Mesendoderm (in vitro differentiated cells): ENCODE results near the gene SOX12.
"Not testable (repeated sequence)": the region's sequence is repeated elsewhere in the genome, so short reads cannot be mapped to it uniquely, and the experiment has no call there.

Experiments
- DNase-seq: peaks from one replicate; pipeline ENCODE4 v3.0.0; 2013
- H2AK5ac ChIP-seq: 2 replicates; pipeline ENCODE4 v1.6.1; 2013; ENCODE audit warnings: low read length, inconsistent platforms
- H2BK120ac ChIP-seq: 2 replicates; pipeline ENCODE4 v1.6.1; 2013; ENCODE audit warnings: low read depth, mild to moderate bottlenecking, low read length, moderate library complexity, mixed read lengths
- H2BK15ac ChIP-seq: replicated peaks from 2 replicates; pipeline ENCODE4 v1.6.1; 2013; ENCODE audit warnings: low read depth, mild to moderate bottlenecking, moderate library complexity
- H2BK5ac ChIP-seq: 2 replicates; pipeline ENCODE4 v1.6.1; 2013; ENCODE audit warnings: low read length, inconsistent platforms
- H3K18ac ChIP-seq: 2 replicates; pipeline ENCODE4 v1.6.1; 2013; ENCODE audit warnings: mild to moderate bottlenecking, low read length, mixed read lengths
- H3K23ac ChIP-seq: one replicate; pipeline ENCODE4 v1.6.1; 2013; ENCODE audit warnings: low read length
- H3K27ac ChIP-seq: 2 replicates; pipeline ENCODE4 v1.5.1; 2013; ENCODE audit warnings: low read depth, mild to moderate bottlenecking, inconsistent platforms, low read length, moderate library complexity
- H3K27me3 ChIP-seq: 2 replicates; pipeline ENCODE4 v1.6.1; 2013; ENCODE audit warnings: low read length, control low read depth, mild to moderate bottlenecking, inconsistent platforms; ENCODE audit not compliant: insufficient read depth, poor library complexity
- H3K36me3 ChIP-seq: 2 replicates; pipeline ENCODE4 v1.6.1; 2013; ENCODE audit warnings: low read length, inconsistent platforms; ENCODE audit not compliant: control insufficient read depth, insufficient read depth
- H3K4ac ChIP-seq: one replicate; pipeline ENCODE4 v1.6.1; 2013; ENCODE audit warnings: low read depth, mild to moderate bottlenecking, low read length, moderate library complexity
- H3K4me1 ChIP-seq: 2 replicates; pipeline ENCODE4 v1.6.1; 2013; ENCODE audit warnings: low read depth, low read length, inconsistent platforms; ENCODE audit not compliant: control insufficient read depth
- H3K4me2 ChIP-seq: 2 replicates; pipeline ENCODE4 v1.6.1; 2013; ENCODE audit warnings: low read length
- H3K4me3 ChIP-seq: 2 replicates; pipeline ENCODE4 v1.5.1; 2013; ENCODE audit warnings: mild to moderate bottlenecking, low read length
- H3K56ac ChIP-seq: one replicate; pipeline ENCODE4 v1.6.1; 2013; ENCODE audit warnings: low read length
- H3K79me1 ChIP-seq: 2 replicates; pipeline ENCODE4 v1.6.1; 2013; ENCODE audit warnings: low read length, inconsistent platforms
- H3K79me2 ChIP-seq: 2 replicates; pipeline ENCODE4 v1.6.1; 2013; ENCODE audit warnings: mild to moderate bottlenecking, low read length; ENCODE audit not compliant: control insufficient read depth, insufficient read depth
- H3K9ac ChIP-seq: 2 replicates; pipeline ENCODE4 v1.6.1; 2013; ENCODE audit warnings: low read length, inconsistent platforms
- H4K5ac ChIP-seq: one replicate; pipeline ENCODE4 v1.6.1; 2013; ENCODE audit warnings: low read length
- H4K8ac ChIP-seq: one replicate; pipeline ENCODE4 v1.6.1; 2013; ENCODE audit warnings: low read depth, mild to moderate bottlenecking, control low read depth, low read length, moderate library complexity
- WGBS: extraction: QIAGEN DNeasy Blood & Tissue Kit; methylation state at CpG from one replicate; pipeline ENCODE4 v1.1.7; 2013; ENCODE audit warnings: low lambda C conversion rate, missing lambda C conversion rate; ENCODE audit not compliant: insufficient coverage; ENCODE audit errors: extremely low coverage; 5-methylcytosine and 5-hydroxymethylcytosine counted together

Gene SOX12

DNA sequence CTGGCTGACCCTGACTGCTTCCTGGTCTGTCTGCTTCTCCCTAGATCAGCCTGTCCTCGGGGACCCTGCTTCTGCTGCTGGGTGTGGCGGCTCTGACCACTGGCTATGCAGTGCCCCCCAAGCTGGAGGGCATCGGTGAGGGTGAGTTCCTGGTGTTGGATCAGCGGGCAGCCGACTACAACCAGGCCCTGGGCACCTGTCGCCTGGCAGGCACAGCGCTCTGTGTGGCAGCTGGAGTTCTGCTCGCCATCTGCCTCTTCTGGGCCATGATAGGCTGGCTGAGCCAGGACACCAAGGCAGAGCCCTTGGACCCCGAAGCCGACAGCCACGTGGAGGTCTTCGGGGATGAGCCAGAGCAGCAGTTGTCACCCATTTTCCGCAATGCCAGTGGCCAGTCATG lies 27.8 kb downstream of the SOX12 start:
- no peak overlapping the region for H2BK15ac ChIP-seq
- H3K27ac ChIP-seq = no peak overlapping the region
- no peak overlapping the region for H4K8ac ChIP-seq
- H3K9ac ChIP-seq = no peak overlapping the region
- no peak overlapping the region for H3K4ac ChIP-seq
- DNase-seq = no peak
- H2AK5ac ChIP-seq = no peak overlapping the region
- no peak overlapping the region for H2BK5ac ChIP-seq
- H3K36me3 ChIP-seq = no peaks in the 10 kb centered on the region
- H2BK120ac ChIP-seq = no peak overlapping the region
- H3K79me1 ChIP-seq = no peaks in the 10 kb centered on the region
- WGBS = no CpG with 5 or more reads among the region's 13 CpGs
- H3K79me2 ChIP-seq = no peaks in the 10 kb centered on the region
- H4K5ac ChIP-seq = no peak overlapping the region
- H3K56ac ChIP-seq = no peak overlapping the region
- H3K23ac ChIP-seq = no peak overlapping the region
- no peak overlapping the region for H3K4me3 ChIP-seq
- no peak overlapping the region for H3K18ac ChIP-seq
- no peaks in the 10 kb centered on the region for H3K27me3 ChIP-seq
- no peak overlapping the region for H3K4me2 ChIP-seq
- H3K4me1 ChIP-seq = peaks cover 6% of the 10 kb centered on the region

- H3K4me2 ChIP-seq = no peak overlapping the region
- no peak overlapping the region for H2BK5ac ChIP-seq
- no peak overlapping the region for H3K27ac ChIP-seq
- no peak overlapping the region for H3K18ac ChIP-seq
- no peak overlapping the region for H2AK5ac ChIP-seq
- H3K56ac ChIP-seq = peak overlapping the region; percentile 56
- H3K79me1 ChIP-seq = no peaks in the 10 kb centered on the region
- no peak overlapping the region for H3K4ac ChIP-seq
- H2BK120ac ChIP-seq = no peak overlapping the region
- H3K36me3 ChIP-seq = no peaks in the 10 kb centered on the region
- H3K9ac ChIP-seq = no peak overlapping the region
- H4K8ac ChIP-seq = no peak overlapping the region
- no peaks in the 10 kb centered on the region for H3K27me3 ChIP-seq
- peak; percentile 84 for DNase-seq
- no peaks in the 10 kb centered on the region for H3K4me1 ChIP-seq
- no peak overlapping the region for H3K4me3 ChIP-seq
- no peak overlapping the region for H2BK15ac ChIP-seq
- no peak overlapping the region for H4K5ac ChIP-seq
- no CpG with 5 or more reads among the region's 14 CpGs for WGBS
- H3K23ac ChIP-seq = no peak overlapping the region
- no peaks in the 10 kb centered on the region for H3K79me2 ChIP-seq
Measured at GRCh38 chr20:354298-354977, 29.1 kb downstream of the SOX12 start.

DNA sequence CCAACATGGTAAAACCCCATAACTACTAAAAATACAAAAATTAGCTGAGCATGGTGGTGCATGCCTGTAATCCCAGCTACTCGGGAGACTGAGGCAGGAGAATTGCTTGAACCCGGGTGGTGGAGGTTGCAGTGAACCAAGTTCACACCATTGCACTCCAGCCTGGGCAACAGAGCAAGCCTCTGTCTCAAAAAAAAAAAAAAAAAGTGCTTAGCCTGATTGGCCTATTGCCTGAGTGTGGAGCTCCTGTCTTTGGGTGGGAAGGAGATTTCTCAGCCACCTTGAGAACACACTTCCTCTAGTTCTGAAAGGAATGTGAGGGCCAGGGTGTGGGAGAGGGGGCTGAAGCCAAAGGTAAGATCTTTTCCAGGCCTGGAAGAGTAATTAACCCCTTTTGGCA lies 30.8 kb downstream of the SOX12 start:
- H3K4ac ChIP-seq, H3K27me3 ChIP-seq, H3K18ac ChIP-seq, H3K9ac ChIP-seq, H3K4me3 ChIP-seq, H3K56ac ChIP-seq, H3K79me1 ChIP-seq, H3K27ac ChIP-seq, H2BK120ac ChIP-seq, H4K8ac ChIP-seq, H3K4me2 ChIP-seq, H3K23ac ChIP-seq, H2BK15ac ChIP-seq, H2BK5ac ChIP-seq, H2AK5ac ChIP-seq, H3K4me1 ChIP-seq, H3K79me2 ChIP-seq, H3K36me3 ChIP-seq, H4K5ac ChIP-seq: not testable (repeated sequence)
- peak; percentile 66 for DNase-seq
- WGBS = no CpG with 5 or more reads among the region's 2 CpGs

DNA sequence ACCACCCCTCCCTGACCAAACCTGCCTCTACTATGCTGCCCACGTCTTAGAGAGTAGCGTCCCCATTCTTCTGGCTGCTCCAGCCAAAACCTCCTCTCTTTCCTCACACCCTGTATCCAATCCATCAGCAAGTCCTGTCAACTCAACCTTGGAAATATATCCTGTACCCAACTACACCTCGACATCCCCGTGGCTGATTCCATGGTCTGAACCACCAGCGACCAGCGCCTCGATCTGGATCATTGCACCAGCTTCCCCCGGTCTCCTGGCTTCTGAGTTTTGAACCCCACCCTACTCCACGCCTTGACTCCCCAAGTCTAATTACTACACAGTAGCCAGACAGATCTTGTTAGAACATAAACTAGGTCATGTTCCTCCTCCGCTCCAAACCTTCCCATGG lies 31.4 kb downstream of the SOX12 start:
- no CpG with 5 or more reads among the region's 10 CpGs for WGBS
- Histone ChIP-seq H3K36me3 (no peaks in the 10 kb centered on the region), H3K4me1 (peaks cover 3% of the 10 kb centered on the region), H3K4me2 (no peak overlapping the region), H3K27me3 (no peaks in the 10 kb centered on the region), H3K9ac (no peak overlapping the region), H3K18ac (no peak overlapping the region), H2BK5ac (no peak overlapping the region), H2AK5ac (no peak overlapping the region), H3K79me1 (no peaks in the 10 kb centered on the region), H4K5ac (no peak overlapping the region), H4K8ac (no peak overlapping the region), H3K56ac (no peak overlapping the region), H3K4me3 (no peak overlapping the region), H2BK120ac (no peak overlapping the region), H3K23ac (no peak overlapping the region), H2BK15ac (no peak overlapping the region), H3K79me2 (no peaks in the 10 kb centered on the region), H3K27ac (no peak overlapping the region), H3K4ac (no peak overlapping the region)
- no peak for DNase-seq

DNA sequence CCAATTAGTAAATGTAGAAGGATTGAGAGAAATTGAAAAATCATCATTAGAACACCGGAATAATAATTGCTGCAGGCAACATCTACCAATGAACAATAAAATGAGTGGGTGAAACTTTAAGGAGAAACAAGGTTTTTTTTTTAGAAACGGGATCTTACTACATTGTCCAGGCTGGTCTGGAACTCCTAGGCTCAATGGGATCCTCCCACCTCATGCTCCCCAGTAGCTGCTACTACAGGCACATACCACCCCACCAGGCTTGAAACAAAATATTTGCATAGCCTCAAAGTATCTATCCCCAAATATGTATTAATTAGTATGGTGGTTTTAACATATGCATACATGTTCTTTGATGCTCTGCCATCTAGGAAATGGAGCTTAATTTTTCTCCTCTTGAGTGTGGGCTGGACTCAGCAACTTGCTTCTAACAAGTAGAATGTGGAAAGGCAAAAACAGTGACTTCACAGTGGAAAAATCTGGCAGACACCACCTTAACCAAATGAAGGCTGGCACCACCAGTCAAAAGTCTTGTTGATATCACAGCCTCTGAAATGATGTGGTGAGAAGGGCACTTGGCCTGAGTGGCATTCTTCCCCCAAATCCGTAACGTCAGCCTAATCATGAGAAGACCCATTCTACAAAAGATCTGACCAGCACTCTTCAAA lies 33.7 kb downstream of the SOX12 start:
- Histone ChIP-seq H2AK5ac (no peak overlapping the region), H3K79me2 (no peaks in the 10 kb centered on the region), H2BK5ac (no peak overlapping the region), H3K27ac (no peak overlapping the region), H3K36me3 (no peaks in the 10 kb centered on the region), H3K23ac (no peak overlapping the region), H4K8ac (no peak overlapping the region), H4K5ac (no peak overlapping the region), H2BK120ac (no peak overlapping the region), H3K4me3 (no peak overlapping the region), H3K4ac (no peak overlapping the region), H3K27me3 (no peaks in the 10 kb centered on the region), H3K4me1 (peaks cover 3% of the 10 kb centered on the region), H3K9ac (no peak overlapping the region), H2BK15ac (no peak overlapping the region), H3K4me2 (no peak overlapping the region), H3K56ac (no peak overlapping the region), H3K79me1 (no peaks in the 10 kb centered on the region), H3K18ac (no peak overlapping the region)
- WGBS = no CpG with 5 or more reads among the region's 4 CpGs
- DNase-seq = no peak

DNA sequence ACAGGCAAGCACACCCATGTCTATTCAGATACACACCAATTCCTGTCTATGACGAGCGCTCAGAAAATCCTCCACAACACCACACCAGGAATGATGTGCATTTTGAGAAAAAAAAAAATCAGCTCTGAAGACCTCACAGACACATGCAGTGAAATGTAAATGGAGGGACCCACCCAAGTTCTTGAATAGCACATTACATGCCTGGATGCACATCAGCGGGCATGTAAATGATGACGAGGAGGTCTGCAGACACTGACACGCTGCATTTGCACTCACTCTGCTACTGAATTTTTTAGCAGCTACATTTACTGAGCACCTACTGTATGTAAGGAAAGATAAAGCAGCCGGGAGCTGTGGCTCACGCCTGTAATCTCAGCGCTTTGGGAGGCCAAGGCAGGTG lies 36.2 kb downstream of the SOX12 start:
- H3K79me1 ChIP-seq = no peaks in the 10 kb centered on the region
- no peak for DNase-seq
- H4K8ac ChIP-seq = no peak overlapping the region
- no peak overlapping the region for H2BK5ac ChIP-seq
- H3K79me2 ChIP-seq = no peaks in the 10 kb centered on the region
- no peak overlapping the region for H2AK5ac ChIP-seq
- no peak overlapping the region for H3K18ac ChIP-seq
- H3K27ac ChIP-seq = no peak overlapping the region
- H3K4ac ChIP-seq = no peak overlapping the region
- no CpG with 5 or more reads among the region's 8 CpGs for WGBS
- H3K56ac ChIP-seq = no peak overlapping the region
- peaks cover 3% of the 10 kb centered on the region for H3K4me1 ChIP-seq
- H3K23ac ChIP-seq = no peak overlapping the region
- no peaks in the 10 kb centered on the region for H3K27me3 ChIP-seq
- H2BK120ac ChIP-seq = no peak overlapping the region
- no peak overlapping the region for H3K9ac ChIP-seq
- no peak overlapping the region for H2BK15ac ChIP-seq
- no peak overlapping the region for H3K4me2 ChIP-seq
- H3K36me3 ChIP-seq = no peaks in the 10 kb centered on the region
- no peak overlapping the region for H3K4me3 ChIP-seq
- H4K5ac ChIP-seq = no peak overlapping the region
